Measurements from ENCODE around the gene PPP1R18.

DNA sequence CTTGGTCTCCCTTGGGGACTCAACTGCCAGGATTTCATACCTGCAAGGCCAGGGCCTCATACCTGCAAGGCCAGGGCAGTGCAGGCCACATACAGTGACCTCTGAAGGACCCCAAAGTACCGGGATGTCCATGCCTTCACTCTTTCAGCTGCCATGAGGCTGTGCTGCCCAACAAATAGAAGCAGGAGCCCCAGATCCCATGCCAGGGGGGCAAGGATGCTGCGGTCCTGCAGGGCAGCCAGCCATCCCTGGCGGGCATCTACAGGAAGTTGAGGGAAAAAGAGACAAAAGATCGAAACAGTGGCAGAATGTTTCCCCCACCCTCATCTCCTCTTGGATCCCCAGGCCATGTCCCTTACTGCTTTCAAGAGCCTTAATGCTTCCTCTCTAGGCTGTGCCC is 3.5 kb upstream of the PPP1R18 start:
- TF ChIP-seq, protein P1, sequence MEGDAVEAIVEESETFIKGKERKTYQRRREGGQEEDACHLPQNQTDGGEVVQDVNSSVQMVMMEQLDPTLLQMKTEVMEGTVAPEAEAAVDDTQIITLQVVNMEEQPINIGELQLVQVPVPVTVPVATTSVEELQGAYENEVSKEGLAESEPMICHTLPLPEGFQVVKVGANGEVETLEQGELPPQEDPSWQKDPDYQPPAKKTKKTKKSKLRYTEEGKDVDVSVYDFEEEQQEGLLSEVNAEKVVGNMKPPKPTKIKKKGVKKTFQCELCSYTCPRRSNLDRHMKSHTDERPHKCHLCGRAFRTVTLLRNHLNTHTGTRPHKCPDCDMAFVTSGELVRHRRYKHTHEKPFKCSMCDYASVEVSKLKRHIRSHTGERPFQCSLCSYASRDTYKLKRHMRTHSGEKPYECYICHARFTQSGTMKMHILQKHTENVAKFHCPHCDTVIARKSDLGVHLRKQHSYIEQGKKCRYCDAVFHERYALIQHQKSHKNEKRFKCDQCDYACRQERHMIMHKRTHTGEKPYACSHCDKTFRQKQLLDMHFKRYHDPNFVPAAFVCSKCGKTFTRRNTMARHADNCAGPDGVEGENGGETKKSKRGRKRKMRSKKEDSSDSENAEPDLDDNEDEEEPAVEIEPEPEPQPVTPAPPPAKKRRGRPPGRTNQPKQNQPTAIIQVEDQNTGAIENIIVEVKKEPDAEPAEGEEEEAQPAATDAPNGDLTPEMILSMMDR (IDR thresholded peaks at IDR 0.05), result no peak
- TF ChIP-seq POLR2A (IDR thresholded peaks at IDR 0.05), result no peak
